Measurements from ENCODE around the gene SCGB3A2. TPM values are rescaled to one million over a fixed set of nuclear protein-coding genes. Genes with fewer than 3 reads are reported as not detected.

Gene SCGB3A2
- polyA plus RNA-seq, 10 donors, result not detected

GRCh38 chr5:147904110-147904509 is 25.6 kb downstream of the SCGB3A2 start:
- no peak for DNase-seq

GRCh38 chr5:147906326-147907095 is 28.0 kb downstream of the SCGB3A2 start, which contains the start of gene C5orf46:
C5orf46 (minus strand) TSS chr5:147906538; CDS start chr5:147906501, 37 bp downstream.
- no peak for DNase-seq

- DNase-seq, result no peak
Measured at GRCh38 chr5:147911427-147911826, 32.9 kb downstream of the SCGB3A2 start.

- no peak for DNase-seq
Measured at GRCh38 chr5:147912011-147912410, 33.5 kb downstream of the SCGB3A2 start.

GRCh38 chr5:147913786-147914185 is 35.3 kb downstream of the SCGB3A2 start:
- no peak for DNase-seq

- no peak for DNase-seq
Measured at GRCh38 chr5:147918101-147918685, 39.7 kb downstream of the SCGB3A2 start.

GRCh38 chr5:147918899-147919298 is 40.4 kb downstream of the SCGB3A2 start:
- DNase-seq, result no peak

- DNase-seq, result no peak
Measured at GRCh38 chr5:147920420-147921030, 42.0 kb downstream of the SCGB3A2 start.

- no peak for DNase-seq
Measured at GRCh38 chr5:147921136-147921535, 42.6 kb downstream of the SCGB3A2 start.

GRCh38 chr5:147925020-147925419 is 46.5 kb downstream of the SCGB3A2 start:
- DNase-seq, result no peak

GRCh38 chr5:147927901-147928300 is 49.4 kb downstream of the SCGB3A2 start:
- DNase-seq, result no peak

- no peak for DNase-seq
Measured at GRCh38 chr5:147930769-147931168, 52.3 kb downstream of the SCGB3A2 start.

Other genes starting within 250 kb of the SCGB3A2 start
- 1 to 10 TPM in 9 of 10 donors, under 1 TPM in 1; 0.80 to 4.2 (median 1.9) TPM for gene JAKMIP2, start 96.0 kb upstream of the SCGB3A2 start, polyA plus RNA-seq (ENCODE audit: insufficient read length in 10 of 10)
- gene SPINK1, start 47.0 kb upstream of the SCGB3A2 start, polyA plus RNA-seq (ENCODE audit: insufficient read length in 10 of 10), result 1 to 10 TPM in 2 of 10 donors, not detected in 8; 1.9 TPM
- gene C5orf46, start 27.8 kb downstream of the SCGB3A2 start, polyA plus RNA-seq (ENCODE audit: insufficient read length in 10 of 10), result not detected
- gene SPINK5, start 185.3 kb downstream of the SCGB3A2 start, polyA plus RNA-seq (ENCODE audit: insufficient read length in 10 of 10), result 1 to 10 TPM in 1 of 10 donors, under 1 TPM in 7, not detected in 2; 0.07 to 4.0 (median 0.24) TPM

Data from muscle of back (tissue), 11 donors.